Diencephalon (tissue), 1 donor: ENCODE data around the gene SULT6B1. TPM values are rescaled to one million over a fixed set of nuclear protein-coding genes. Genes with fewer than 3 reads are reported as not detected.

Source experiments
- total RNA-seq: library from RNA; depleted of rRNA; stranded (reverse); fragments of >200 nt; gene quantifications from one replicate; pipeline ENCODE4 v1.2.3, GENCODE V29; 2014

Gene SULT6B1, protein sequence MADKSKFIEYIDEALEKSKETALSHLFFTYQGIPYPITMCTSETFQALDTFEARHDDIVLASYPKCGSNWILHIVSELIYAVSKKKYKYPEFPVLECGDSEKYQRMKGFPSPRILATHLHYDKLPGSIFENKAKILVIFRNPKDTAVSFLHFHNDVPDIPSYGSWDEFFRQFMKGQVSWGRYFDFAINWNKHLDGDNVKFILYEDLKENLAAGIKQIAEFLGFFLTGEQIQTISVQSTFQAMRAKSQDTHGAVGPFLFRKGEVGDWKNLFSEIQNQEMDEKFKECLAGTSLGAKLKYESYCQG
- total RNA-seq, result not detected

DNA sequence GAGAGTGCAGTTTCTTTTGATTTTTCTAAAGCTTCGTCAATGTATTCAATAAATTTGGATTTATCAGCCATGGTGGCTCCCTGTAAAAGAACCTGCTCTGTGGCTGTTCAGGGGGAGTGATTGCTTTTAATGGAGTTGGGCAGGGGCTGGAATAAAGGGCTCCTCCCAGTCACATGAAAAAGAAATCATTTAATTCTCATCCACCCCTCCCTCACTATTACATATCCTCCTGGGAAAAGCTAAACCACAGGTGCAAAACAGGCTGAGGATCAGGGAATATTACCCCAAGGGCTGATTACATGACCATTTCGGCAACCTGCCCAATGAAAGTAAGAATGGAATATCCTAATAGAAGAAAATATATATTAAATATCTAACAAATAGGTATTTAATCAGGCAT is at the start of gene SULT6B1:
SULT6B1 (minus strand) TSS at position 101 of the 400 bp plus-strand sequence; CDS start at position 71, 30 bp downstream.

DNA sequence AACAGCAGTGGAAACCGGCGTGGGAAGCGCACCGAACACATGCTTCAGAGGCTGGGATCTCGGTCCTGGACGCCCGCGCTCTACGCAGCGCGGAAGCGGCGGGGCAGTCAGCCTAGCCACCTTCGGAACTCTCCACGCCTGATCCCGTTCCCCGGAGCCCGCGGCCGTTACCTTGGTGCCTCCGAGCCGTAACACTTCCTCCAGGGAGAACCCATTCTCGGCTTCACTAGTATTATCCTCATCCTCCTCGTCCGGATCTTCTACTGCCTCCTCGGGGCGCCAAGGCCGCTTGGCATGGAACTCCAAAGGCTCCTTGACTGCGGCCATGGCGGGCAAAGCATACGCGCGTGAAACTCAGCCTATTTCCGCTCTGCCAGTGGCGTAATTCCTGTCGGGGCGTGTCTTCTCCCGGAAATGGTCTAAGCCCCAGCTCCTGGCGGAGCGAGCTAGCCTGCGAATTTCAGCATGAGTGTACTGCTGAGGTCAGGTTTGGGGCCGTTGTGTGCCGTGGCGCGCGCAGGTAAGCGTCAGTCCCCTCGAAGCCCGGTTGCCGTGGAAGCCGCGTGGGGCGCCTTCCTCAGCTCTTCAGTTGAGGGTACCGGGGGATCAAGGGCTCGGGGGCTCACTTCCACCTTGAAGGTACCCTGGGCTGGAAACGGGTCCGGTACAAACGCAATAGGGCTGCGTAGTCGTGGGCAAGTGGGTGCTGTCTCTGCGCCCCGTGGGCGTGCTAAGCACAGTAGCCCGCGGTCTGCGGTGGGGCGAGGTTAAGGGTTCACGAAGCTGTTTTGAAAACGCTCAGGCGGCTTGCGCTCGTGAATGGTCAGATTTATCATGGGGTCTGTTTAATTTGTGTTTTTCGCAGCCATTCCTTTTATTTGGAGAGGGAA is 43.0 kb upstream of the SULT6B1 start, which contains the start of the genes CEBPZ and NDUFAF7:
CEBPZ (minus strand) TSS at position 356 of the 890 bp plus-strand sequence; CDS start at position 327, 29 bp downstream.
NDUFAF7 (plus strand) TSS at position 418 of the 890 bp plus-strand sequence; CDS start at position 466, 48 bp downstream.

GRCh38 chr2:37196320-37197195 is 8.1 kb upstream of the SULT6B1 start, which contains the start of gene CEBPZOS:
TSS of gene CEBPZOS (plus strand) at chr2:37196496. CDS start at chr2:37199705, 3,209 bp downstream.

DNA sequence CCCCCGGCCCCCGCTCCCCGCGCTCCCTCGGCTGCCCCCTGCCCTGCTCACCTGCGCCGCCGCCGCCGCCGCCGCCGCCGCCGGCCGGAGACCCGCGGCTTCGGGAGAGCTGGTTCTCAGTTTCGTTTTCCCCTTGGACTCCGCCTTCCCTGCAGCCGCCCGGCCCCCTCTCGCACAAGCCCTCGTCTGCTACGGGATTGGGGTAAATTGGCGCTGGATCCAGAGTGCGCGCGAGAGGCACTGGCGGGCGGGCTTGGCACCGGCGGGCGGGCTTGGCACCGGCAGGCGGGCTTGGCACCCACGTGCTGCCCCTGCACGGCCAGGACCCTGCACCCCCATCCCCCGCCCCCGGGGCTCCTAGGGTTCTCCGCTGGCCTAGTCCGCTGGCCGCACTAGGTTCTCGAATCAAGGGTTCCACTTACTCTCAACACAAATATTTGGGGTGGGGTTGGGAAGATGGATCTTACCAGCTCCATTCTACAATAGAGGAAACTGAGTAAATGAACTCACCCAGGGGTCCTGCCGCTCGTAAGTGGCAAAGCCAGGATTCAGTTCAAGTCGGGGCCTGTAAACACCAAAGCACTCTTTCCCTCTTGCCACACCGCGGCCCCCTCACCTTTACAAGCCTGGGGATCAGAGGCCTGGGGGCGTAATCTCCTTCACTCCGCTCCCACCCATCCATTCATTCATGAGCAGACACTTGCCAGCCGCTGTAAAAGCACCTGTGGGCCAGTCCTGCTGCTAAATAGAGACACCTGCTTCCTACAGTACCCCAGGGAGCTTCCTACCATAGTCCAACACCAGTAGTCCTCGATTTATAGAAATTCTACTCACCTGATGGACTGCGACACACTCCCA is 31.4 kb downstream of the SULT6B1 start, which contains the start of gene EIF2AK2:
EIF2AK2 (minus strand) TSS at position 124 of the 858 bp plus-strand sequence. CDS start 9,174 bp downstream, outside the sequence.

Other genes with a start within 250 kb of the SULT6B1 start
- gene STRN, start 222.1 kb downstream of the SULT6B1 start, total RNA-seq, result 32.3 TPM
- 93.2 TPM for gene HEATR5B, start 104.3 kb downstream of the SULT6B1 start, total RNA-seq
- gene GPATCH11, start 104.2 kb downstream of the SULT6B1 start, total RNA-seq, result 21.5 TPM
- 76.4 TPM for gene EIF2AK2, start 31.7 kb downstream of the SULT6B1 start, total RNA-seq
- 21.9 TPM for gene CEBPZOS, start 7.8 kb upstream of the SULT6B1 start, total RNA-seq
- gene CEBPZ, start 42.9 kb upstream of the SULT6B1 start, total RNA-seq, result 52.8 TPM
- 29.8 TPM for gene NDUFAF7, start 43.0 kb upstream of the SULT6B1 start, total RNA-seq
- 36.4 TPM for gene PRKD3, start 136.2 kb upstream of the SULT6B1 start, total RNA-seq
- 41.8 TPM for gene QPCT, start 156.0 kb upstream of the SULT6B1 start, total RNA-seq